Measurements from ENCODE around the gene RFX4. TPM values are rescaled to one million over a fixed set of nuclear protein-coding genes. Genes with fewer than 3 reads are reported as not detected.
A peak's percentile ranks its signal among the peaks of the same experiment; 100 is the strongest.

The RFX4 gene
- total and polyA plus RNA-seq, 7 experiments from 2014 or later = not detected

GRCh38 chr12:106754331-106754730 lies 171.5 kb downstream of the RFX4 start:
- Mint-ChIP-seq H3K4me1 (peaks cover 17 to 45% (median 30%) of the 10 kb centered on the region in 7 donors), H3K36me3 (peaks cover 0 to 6% (median 0%) of the 10 kb centered on the region in 5 donors), H3K27ac (peak overlapping the region in 7 of 9 donors; percentile 17 to 89 (median 66)), H3K9me3 (peaks cover 0 to 8% (median 0%) of the 10 kb centered on the region in 11 donors), H3K27me3 (no peaks in the 10 kb centered on the region), H3K4me3 (peak overlapping the region in 3 of 10 donors; percentile 3 to 75 (median 56))
- CTCF ChIA-PET = interaction anchor here (0.5 kb wide), 1 partner anchor 549 kb away, joined by 3 read pairs; no protein-coding TSS in a partner anchor
- POLR2A ChIA-PET = interaction anchor here (0.9 to 3.7 kb wide), 3 partner anchors 10 to 19 kb away, joined by 3 to 13 read pairs (median 6); no protein-coding TSS in a partner anchor
- no peaks in the 10 kb centered on the region for H3K27me3 ChIP-seq (ENCODE audit: control insufficient read depth in 2 of 2, insufficient read depth in 2 of 2, low read length in 2 of 2)
- peaks cover 24 to 27% of the 10 kb centered on the region in 2 donors for H3K4me1 ChIP-seq (ENCODE audit: control insufficient read depth in 2 of 2, insufficient read depth in 2 of 2, low read length in 2 of 2)
- no peak for ATAC-seq
- intact Hi-C loops (cut with micrococcal nuclease) = no loop called here
- no peaks in the 10 kb centered on the region for H3K36me3 ChIP-seq (ENCODE audit: control insufficient read depth in 2 of 3, insufficient read depth in 3 of 3, low read length in 3 of 3)
- H3K27ac ChIP-seq (ENCODE audit: low read depth, low read length) = no peak overlapping the region
- no peak overlapping the region for H3K4me3 ChIP-seq (ENCODE audit: low read length)
- no peaks in the 10 kb centered on the region for H3K9me3 ChIP-seq (ENCODE audit: control insufficient read depth in 2 of 3, low read length in 3 of 3)
- no peak for DNase-seq

GRCh38 chr12:106757623-106758348 lies 175.0 kb downstream of the RFX4 start:
- no peak overlapping the region for H3K27ac ChIP-seq (ENCODE audit: low read depth, low read length)
- Mint-ChIP-seq H3K9me3 (peaks cover 0 to 4% (median 0%) of the 10 kb centered on the region in 11 donors), H3K4me3 (no peak overlapping the region), H3K27ac (peak overlapping the region in 4 of 9 donors; percentile 12 to 39 (median 20)), H3K36me3 (no peaks in the 10 kb centered on the region), H3K4me1 (peaks cover 26 to 53% (median 45%) of the 10 kb centered on the region in 7 donors), H3K27me3 (no peaks in the 10 kb centered on the region)
- H3K4me1 ChIP-seq (ENCODE audit: control insufficient read depth in 2 of 2, insufficient read depth in 2 of 2, low read length in 2 of 2) = peaks cover 34 to 41% of the 10 kb centered on the region in 2 donors
- H3K4me3 ChIP-seq (ENCODE audit: low read length) = no peak overlapping the region
- ChIA-PET POLR2A (interaction anchor here (0.6 to 1.0 kb wide), 4 partner anchors 8 to 50 kb away, joined by 3 to 5 read pairs (median 4); no protein-coding TSS in a partner anchor), CTCF (no interaction called here)
- no peaks in the 10 kb centered on the region for H3K36me3 ChIP-seq (ENCODE audit: control insufficient read depth in 2 of 3, insufficient read depth in 3 of 3, low read length in 3 of 3)
- no peaks in the 10 kb centered on the region for H3K9me3 ChIP-seq (ENCODE audit: control insufficient read depth in 2 of 3, low read length in 3 of 3)
- no peak for DNase-seq
- ATAC-seq = no peak
- no peaks in the 10 kb centered on the region for H3K27me3 ChIP-seq (ENCODE audit: control insufficient read depth in 2 of 2, insufficient read depth in 2 of 2, low read length in 2 of 2)
- intact Hi-C loops (cut with micrococcal nuclease) = no loop called here

GRCh38 chr12:106758349-106759110 lies 175.7 kb downstream of the RFX4 start:
- peaks cover 27 to 34% of the 10 kb centered on the region in 2 donors for H3K4me1 ChIP-seq (ENCODE audit: control insufficient read depth in 2 of 2, insufficient read depth in 2 of 2, low read length in 2 of 2)
- no peak overlapping the region for H3K27ac ChIP-seq (ENCODE audit: low read depth, low read length)
- H3K9me3 ChIP-seq (ENCODE audit: control insufficient read depth in 2 of 3, low read length in 3 of 3) = no peaks in the 10 kb centered on the region
- Mint-ChIP-seq H3K36me3 (no peaks in the 10 kb centered on the region), H3K9me3 (no peaks in the 10 kb centered on the region), H3K4me3 (peak overlapping the region in 2 of 10 donors; percentile 2 to 34), H3K27me3 (no peaks in the 10 kb centered on the region), H3K4me1 (peaks cover 19 to 46% (median 40%) of the 10 kb centered on the region in 7 donors), H3K27ac (peak overlapping the region in 7 of 9 donors; percentile 20 to 95 (median 62))
- no peak for DNase-seq
- no peaks in the 10 kb centered on the region for H3K27me3 ChIP-seq (ENCODE audit: control insufficient read depth in 2 of 2, insufficient read depth in 2 of 2, low read length in 2 of 2)
- no peak overlapping the region for H3K4me3 ChIP-seq (ENCODE audit: low read length)
- H3K36me3 ChIP-seq (ENCODE audit: control insufficient read depth in 2 of 3, insufficient read depth in 3 of 3, low read length in 3 of 3) = no peaks in the 10 kb centered on the region
- ChIA-PET POLR2A (interaction anchor here (0.9 kb wide), 1 partner anchor 15 kb away, joined by 4 read pairs; no protein-coding TSS in a partner anchor), CTCF (no interaction called here)
- intact Hi-C loops (cut with micrococcal nuclease) = no loop called here
- no peak for ATAC-seq

- ChIA-PET POLR2A (interaction anchor here (1.0 kb wide), 1 partner anchor 12 kb away, joined by 4 read pairs; no protein-coding TSS in a partner anchor), CTCF (interaction anchor here (0.7 to 1.0 kb wide), 2 partner anchors 20 to 22 kb away, joined by 3 read pairs; no protein-coding TSS in a partner anchor)
- no peaks in the 10 kb centered on the region for H3K27me3 ChIP-seq (ENCODE audit: control insufficient read depth in 2 of 2, insufficient read depth in 2 of 2, low read length in 2 of 2)
- H3K4me1 ChIP-seq (ENCODE audit: control insufficient read depth in 2 of 2, insufficient read depth in 2 of 2, low read length in 2 of 2) = peaks cover 16 to 23% of the 10 kb centered on the region in 2 donors
- H3K27ac Mint-ChIP-seq = peak overlapping the region; percentile 81 to 98 (median 93)
- no peaks in the 10 kb centered on the region for H3K36me3 ChIP-seq (ENCODE audit: control insufficient read depth in 2 of 3, insufficient read depth in 3 of 3, low read length in 3 of 3)
- ATAC-seq (no peak), DNase-seq (no peak)
- no peaks in the 10 kb centered on the region for H3K27me3 Mint-ChIP-seq
- no peaks in the 10 kb centered on the region for H3K9me3 Mint-ChIP-seq
- intact Hi-C loops (cut with micrococcal nuclease) = loop anchor here (1.0 to 2.0 kb wide), 3 partner anchors 11 to 15 kb away; partner anchors contain the start of gene RIC8B (in 2 of the 2)
- no peaks in the 10 kb centered on the region for H3K9me3 ChIP-seq (ENCODE audit: control insufficient read depth in 2 of 3, low read length in 3 of 3)
- peak overlapping the region; percentile 62 to 87 (median 80) for H3K4me3 Mint-ChIP-seq
- no peaks in the 10 kb centered on the region for H3K36me3 Mint-ChIP-seq
- H3K4me1 Mint-ChIP-seq = peaks cover 9 to 35% (median 28%) of the 10 kb centered on the region in 7 donors
- H3K27ac ChIP-seq (ENCODE audit: low read depth, low read length) = peak overlapping the region; percentile 65
- H3K4me3 ChIP-seq (ENCODE audit: low read length) = peak overlapping the region; percentile 8
Observed at GRCh38 chr12:106759526-106760183, 176.9 kb downstream of the RFX4 start.

- POLR2A ChIA-PET = interaction anchor here (1.0 kb wide), 1 partner anchor 12 kb away, joined by 4 read pairs; no protein-coding TSS in a partner anchor
- intact Hi-C loops (cut with micrococcal nuclease) = loop anchor here (1.0 to 2.0 kb wide), 3 partner anchors 12 to 15 kb away; partner anchors contain the start of gene RIC8B (in 2 of the 2)
- peak overlapping the region; percentile 81 to 98 (median 93) for H3K27ac Mint-ChIP-seq
- CTCF ChIA-PET = interaction anchor here (0.7 to 1.0 kb wide), 2 partner anchors 21 to 22 kb away, joined by 3 read pairs; no protein-coding TSS in a partner anchor
- H3K36me3 Mint-ChIP-seq = no peaks in the 10 kb centered on the region
- Histone ChIP-seq H3K36me3 (ENCODE audit: control insufficient read depth in 2 of 3, insufficient read depth in 3 of 3, low read length in 3 of 3) (no peaks in the 10 kb centered on the region), H3K4me1 (ENCODE audit: control insufficient read depth in 2 of 2, insufficient read depth in 2 of 2, low read length in 2 of 2) (peaks cover 15 to 22% of the 10 kb centered on the region in 2 donors), H3K27ac (ENCODE audit: low read depth, low read length) (peak overlapping the region; percentile 65), H3K4me3 (ENCODE audit: low read length) (peak overlapping the region; percentile 8), H3K9me3 (ENCODE audit: control insufficient read depth in 2 of 3, low read length in 3 of 3) (no peaks in the 10 kb centered on the region), H3K27me3 (ENCODE audit: control insufficient read depth in 2 of 2, insufficient read depth in 2 of 2, low read length in 2 of 2) (no peaks in the 10 kb centered on the region)
- peak overlapping the region; percentile 62 to 87 (median 80) for H3K4me3 Mint-ChIP-seq
- H3K9me3 Mint-ChIP-seq = no peaks in the 10 kb centered on the region
- H3K27me3 Mint-ChIP-seq = no peaks in the 10 kb centered on the region
- ATAC-seq (peak; percentile 91), DNase-seq (peak in 7 of 9 donors; percentile 35 to 50 (median 45))
- peaks cover 9 to 33% (median 25%) of the 10 kb centered on the region in 7 donors for H3K4me1 Mint-ChIP-seq
Observed at GRCh38 chr12:106760184-106760531, 177.4 kb downstream of the RFX4 start.

GRCh38 chr12:106764220-106764619 lies 181.4 kb downstream of the RFX4 start:
- Mint-ChIP-seq H3K36me3 (no peaks in the 10 kb centered on the region), H3K4me3 (no peak overlapping the region), H3K4me1 (peaks cover 16 to 50% (median 38%) of the 10 kb centered on the region in 7 donors), H3K9me3 (no peaks in the 10 kb centered on the region), H3K27ac (no peak overlapping the region), H3K27me3 (peaks cover 0 to 15% (median 0%) of the 10 kb centered on the region in 5 donors)
- peaks cover 14 to 21% of the 10 kb centered on the region in 2 donors for H3K4me1 ChIP-seq (ENCODE audit: control insufficient read depth in 2 of 2, insufficient read depth in 2 of 2, low read length in 2 of 2)
- H3K4me3 ChIP-seq (ENCODE audit: low read length) = no peak overlapping the region
- no peaks in the 10 kb centered on the region for H3K36me3 ChIP-seq (ENCODE audit: control insufficient read depth in 2 of 3, insufficient read depth in 3 of 3, low read length in 3 of 3)
- ChIA-PET CTCF (interaction anchor here (0.6 to 1.1 kb wide), 2 partner anchors 9 to 51 kb away, joined by 3 to 4 read pairs; no protein-coding TSS in a partner anchor), POLR2A (interaction anchor here (0.7 kb wide), 1 partner anchor 10 kb away, joined by 3 read pairs; no protein-coding TSS in a partner anchor)
- no peaks in the 10 kb centered on the region for H3K9me3 ChIP-seq (ENCODE audit: control insufficient read depth in 2 of 3, low read length in 3 of 3)
- intact Hi-C loops (cut with micrococcal nuclease) = no loop called here
- no peak overlapping the region for H3K27ac ChIP-seq (ENCODE audit: low read depth, low read length)
- ATAC-seq = no peak
- no peaks in the 10 kb centered on the region for H3K27me3 ChIP-seq (ENCODE audit: control insufficient read depth in 2 of 2, insufficient read depth in 2 of 2, low read length in 2 of 2)
- DNase-seq = no peak
